H7 (cell line): ENCODE data around the gene RASGEF1C. TPM values are rescaled to one million over a fixed set of nuclear protein-coding genes. Genes with fewer than 3 reads are reported as not detected.

ENCODE experiments used
- DNase-seq: peaks from one replicate; pipeline ENCODE4 v3.0.0; 2012
- H3K27me3 ChIP-seq: 2 replicates; pipeline ENCODE4 v1.6.0; 2011; ENCODE audit warnings: mild to moderate bottlenecking, low read length; ENCODE audit not compliant: control insufficient read depth, insufficient read depth
- H3K36me3 ChIP-seq: replicated peaks from 2 replicates; pipeline ENCODE4 v1.5.1; 2011; ENCODE audit warnings: low read length; ENCODE audit not compliant: control insufficient read depth, insufficient read depth
- H3K4me3 ChIP-seq: 2 replicates; pipeline ENCODE4 v1.5.1; 2011; ENCODE audit warnings: low read depth, mild to moderate bottlenecking, control low read depth, low read length, moderate library complexity; ENCODE audit not compliant: insufficient read depth
- total RNA-seq: library from RNA; depleted of rRNA; stranded (reverse); fragments of >200 nt; shearing (Covaris generic); gene quantifications from 2 replicates; pipeline ENCODE4 v1.2.3, GENCODE V29; 2014

Gene RASGEF1C
- total RNA-seq, 1 experiment from 2014 or later, result 1.4 TPM

GRCh38 chr5:180111273-180112002 lies 97.6 kb downstream of the RASGEF1C start:
- H3K4me3 ChIP-seq, result no peak overlapping the region
- DNase-seq, result peak; percentile 52
- H3K27me3 ChIP-seq, result no peaks in the 10 kb centered on the region
- no peaks in the 10 kb centered on the region for H3K36me3 ChIP-seq

DNA sequence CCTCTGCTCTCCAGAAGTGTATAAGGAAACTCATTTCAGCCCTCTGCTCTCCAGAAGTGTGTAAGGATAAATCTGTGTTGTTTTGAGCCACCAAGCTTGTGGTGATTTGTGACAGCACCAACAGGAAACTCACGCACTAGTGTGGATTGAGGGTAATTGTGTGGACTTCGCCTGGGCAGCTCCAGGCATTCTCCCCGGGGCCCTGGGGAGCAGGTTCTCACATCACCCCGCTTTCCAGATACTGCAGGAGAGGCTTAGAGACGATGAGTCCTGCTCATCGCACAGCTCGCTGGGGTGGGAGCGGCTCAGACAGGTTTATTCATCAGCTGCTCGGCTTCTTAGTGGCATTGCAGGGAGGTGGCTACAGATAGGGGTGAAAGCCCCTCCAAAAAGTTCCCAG lies 99.1 kb downstream of the RASGEF1C start:
- DNase-seq, result no peak
- no peak overlapping the region for H3K4me3 ChIP-seq
- H3K36me3 ChIP-seq, result no peaks in the 10 kb centered on the region
- H3K27me3 ChIP-seq, result no peaks in the 10 kb centered on the region

GRCh38 chr5:180107005-180107404 lies 102.0 kb downstream of the RASGEF1C start:
- H3K27me3 ChIP-seq, result no peaks in the 10 kb centered on the region
- no peaks in the 10 kb centered on the region for H3K36me3 ChIP-seq
- DNase-seq, result no peak
- no peak overlapping the region for H3K4me3 ChIP-seq

GRCh38 chr5:180105827-180106312 lies 103.1 kb downstream of the RASGEF1C start:
- Histone ChIP-seq H3K4me3 (no peak overlapping the region), H3K27me3 (no peaks in the 10 kb centered on the region), H3K36me3 (no peaks in the 10 kb centered on the region)
- no peak for DNase-seq

DNA sequence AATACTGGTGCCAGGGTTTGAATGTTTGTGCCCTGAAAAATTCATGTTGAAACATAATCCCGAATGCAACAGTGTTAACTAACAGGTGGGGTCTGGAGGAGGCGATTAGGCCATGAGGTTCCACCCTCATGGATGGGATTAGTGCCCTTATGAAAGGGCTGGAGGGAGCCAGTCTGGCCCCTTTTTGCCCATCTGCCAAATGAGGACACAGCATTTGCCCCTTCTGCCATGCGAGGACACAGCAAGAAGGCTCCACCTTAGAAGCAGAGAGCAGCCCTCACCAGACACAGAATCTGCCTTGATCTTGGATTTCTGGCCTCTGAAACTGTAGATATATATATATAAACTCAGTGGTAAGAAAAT lies 104.9 kb downstream of the RASGEF1C start:
- no peak for DNase-seq
- no peaks in the 10 kb centered on the region for H3K27me3 ChIP-seq
- H3K36me3 ChIP-seq, result no peaks in the 10 kb centered on the region
- no peak overlapping the region for H3K4me3 ChIP-seq

DNA sequence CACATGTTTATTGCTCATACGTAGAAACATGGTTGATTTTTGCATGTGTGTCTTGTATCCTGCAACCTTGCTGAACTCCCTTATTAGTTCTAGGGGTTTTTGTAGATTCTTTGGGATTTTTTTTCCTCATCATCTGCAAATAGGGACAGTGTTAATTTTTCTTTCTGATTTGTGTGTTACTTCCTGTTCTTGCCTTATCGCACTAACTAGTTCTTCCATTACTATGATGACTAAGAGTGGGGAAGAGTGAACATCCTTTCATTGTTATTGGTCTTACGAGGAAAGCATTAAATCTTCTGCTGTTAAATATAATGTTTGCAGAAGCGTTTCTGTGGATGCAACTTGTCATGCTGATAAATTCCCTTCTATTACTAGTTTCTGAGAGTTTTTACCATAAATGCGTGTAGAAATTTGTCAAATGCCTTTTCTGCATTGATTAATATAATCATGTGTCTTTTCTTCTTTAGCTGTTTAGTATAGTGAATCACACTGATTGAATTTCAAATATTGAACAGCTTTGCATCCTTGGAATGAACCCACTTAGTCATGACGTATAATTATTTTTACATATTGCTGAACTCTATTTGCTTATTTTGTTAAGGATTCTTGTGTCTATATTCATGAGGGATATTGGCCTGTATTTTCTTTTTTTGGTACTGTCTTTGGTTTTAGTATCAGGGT lies 105.4 kb downstream of the RASGEF1C start:
- no peak for DNase-seq
- H3K4me3 ChIP-seq, result no peak overlapping the region
- H3K27me3 ChIP-seq, result no peaks in the 10 kb centered on the region
- no peaks in the 10 kb centered on the region for H3K36me3 ChIP-seq

GRCh38 chr5:180102636-180103035 lies 106.4 kb downstream of the RASGEF1C start:
- Histone ChIP-seq H3K36me3 (no peaks in the 10 kb centered on the region), H3K27me3 (no peaks in the 10 kb centered on the region), H3K4me3 (no peak overlapping the region)
- DNase-seq, result no peak

GRCh38 chr5:180101451-180102105 lies 107.4 kb downstream of the RASGEF1C start:
- Histone ChIP-seq H3K4me3 (no peak overlapping the region), H3K36me3 (no peaks in the 10 kb centered on the region), H3K27me3 (no peaks in the 10 kb centered on the region)
- no peak for DNase-seq

- no peak for DNase-seq
- Histone ChIP-seq H3K4me3 (no peak overlapping the region), H3K36me3 (no peaks in the 10 kb centered on the region), H3K27me3 (no peaks in the 10 kb centered on the region)
Measured at GRCh38 chr5:180100621-180101450, 108.2 kb downstream of the RASGEF1C start.

- H3K27me3 ChIP-seq, result no peaks in the 10 kb centered on the region
Measured at GRCh38 chr5:180099733-180100611, 109.0 kb downstream of the RASGEF1C start.

DNA sequence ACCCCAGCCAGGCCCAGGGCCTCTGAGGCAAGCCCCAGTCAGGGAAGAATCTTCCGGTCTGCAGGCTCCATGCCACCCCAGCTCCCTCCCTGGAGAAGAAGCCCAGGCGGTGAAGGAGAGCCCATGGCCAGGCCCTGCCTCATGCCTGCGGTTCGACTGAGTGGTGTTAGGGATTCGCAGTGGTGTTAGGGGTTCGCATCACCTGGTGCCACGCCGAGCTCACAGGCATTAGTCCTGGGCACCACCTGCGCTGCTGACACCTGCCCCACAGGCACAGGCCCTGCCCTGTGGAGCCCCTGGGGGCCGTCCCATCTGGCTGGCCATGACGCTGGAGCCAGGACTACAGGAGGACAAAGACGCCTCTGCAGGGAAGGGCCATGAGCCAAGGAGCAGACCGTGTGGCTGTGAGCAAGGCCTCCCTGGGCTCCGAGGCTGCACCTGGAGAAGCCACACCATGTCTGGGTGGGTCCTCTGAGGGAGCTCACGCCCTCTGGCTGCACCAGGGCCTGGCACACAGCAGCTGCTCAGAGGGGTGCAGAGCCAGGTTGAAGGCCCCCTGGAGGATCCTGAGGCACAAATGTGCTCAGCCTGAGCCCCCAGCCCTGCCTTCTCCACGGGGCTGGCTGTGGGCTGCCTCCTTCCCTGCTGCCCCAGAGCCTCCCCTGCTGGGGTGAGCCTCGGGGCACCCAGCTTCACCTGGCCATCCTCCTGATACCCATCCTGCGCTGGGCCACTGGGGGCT lies 109.8 kb downstream of the RASGEF1C start:
- H3K27me3 ChIP-seq, result no peaks in the 10 kb centered on the region
- no peak for DNase-seq

More at GRCh38 chr5:180099733-180100611, 109.0 kb downstream of the RASGEF1C start:
- no peaks in the 10 kb centered on the region for H3K36me3 ChIP-seq
- DNase-seq, result no peak
- no peak overlapping the region for H3K4me3 ChIP-seq

GRCh38 chr5:180098526-180098925 lies 110.5 kb downstream of the RASGEF1C start:
- H3K27me3 ChIP-seq, result no peaks in the 10 kb centered on the region
- no peak overlapping the region for H3K4me3 ChIP-seq
- H3K36me3 ChIP-seq, result no peaks in the 10 kb centered on the region

More for the DNA sequence above, 109.8 kb downstream of the RASGEF1C start:
- H3K36me3 ChIP-seq, result no peaks in the 10 kb centered on the region
- H3K4me3 ChIP-seq, result no peak overlapping the region

DNA sequence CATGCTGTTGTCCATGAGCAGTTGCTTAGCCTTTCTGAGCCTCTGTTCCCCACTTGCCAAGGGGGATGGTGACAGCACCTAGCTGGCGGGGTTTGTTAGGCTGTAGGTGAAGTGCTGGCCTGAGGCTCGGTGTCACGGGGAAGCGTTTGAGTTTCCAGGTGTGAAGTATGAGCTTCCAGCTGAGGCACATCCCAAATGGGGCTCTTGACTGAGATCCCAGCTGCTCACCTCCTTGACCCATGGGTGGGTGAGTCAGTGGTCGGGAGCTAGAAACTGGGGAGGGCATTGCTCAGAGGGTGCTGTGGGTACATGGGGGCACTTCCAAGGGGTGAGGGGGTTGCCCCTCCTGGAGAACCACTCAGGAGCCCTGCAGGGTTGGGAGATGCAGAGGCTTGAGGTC lies 111.1 kb downstream of the RASGEF1C start:
- Histone ChIP-seq H3K36me3 (no peaks in the 10 kb centered on the region), H3K27me3 (no peaks in the 10 kb centered on the region), H3K4me3 (no peak overlapping the region)
- DNase-seq, result no peak

More at GRCh38 chr5:180098526-180098925, 110.5 kb downstream of the RASGEF1C start:
- DNase-seq, result no peak
